Brain microvascular endothelial cell (primary cell): ENCODE measurements around the gene ZNF521.

ENCODE experiments used
- DNase-seq: peaks from one replicate; pipeline ENCODE4 v3.0.0-alpha.2; 2020
- H3K27ac ChIP-seq: fragments of 250-450 bp; sonication (Bioruptor Pico); 2 replicates; pipeline ENCODE4 v1.5.1; 2020; ENCODE audit warnings: mild to moderate bottlenecking, moderate library complexity
- H3K27me3 ChIP-seq: fragments of 250-450 bp; sonication (Bioruptor Pico); replicated peaks from 2 replicates; pipeline ENCODE4 v1.5.1; 2020; ENCODE audit warnings: mild to moderate bottlenecking
- H3K36me3 ChIP-seq: fragments of 250-450 bp; sonication (Bioruptor Pico); replicated peaks from 2 replicates; pipeline ENCODE4 v1.5.1; 2020; ENCODE audit warnings: mild to moderate bottlenecking
- H3K4me3 ChIP-seq: 2 replicates; pipeline ENCODE4 v1.5.1; 2011; ENCODE audit warnings: low read depth, mild to moderate bottlenecking, control low read depth, low read length, moderate library complexity
- CTCF ChIP-seq: IDR thresholded peaks from 2 replicates; pipeline ENCODE4 v1.5.1; 2011; ENCODE audit warnings: low read depth, mild to moderate bottlenecking, moderate library complexity, low read length, control low read depth, inconsistent platforms; ENCODE audit errors: missing control alignments
- in situ Hi-C: cut with HindIII; loops from 2 replicates; pipeline ENCODE4 v1.10.0; 2017; ENCODE audit warnings: low sequenced_read_pairs, low pct_ligation_motif_present

The ZNF521 gene

GRCh38 chr18:25181581-25181980 is 170.4 kb downstream of the ZNF521 start:
- Histone ChIP-seq H3K36me3 (no peaks in the 10 kb centered on the region), H3K27ac (no peak overlapping the region), H3K27me3 (no peaks in the 10 kb centered on the region), H3K4me3 (no peak overlapping the region)
- in situ Hi-C loops, result no loop called here
- no peak for TF ChIP-seq CTCF
- no peak for DNase-seq

- Histone ChIP-seq H3K4me3 (no peak overlapping the region), H3K27me3 (no peaks in the 10 kb centered on the region), H3K27ac (no peak overlapping the region), H3K36me3 (no peaks in the 10 kb centered on the region)
- in situ Hi-C loops, result no loop called here
- no peak for DNase-seq
- TF ChIP-seq CTCF, result no peak
Measured at GRCh38 chr18:25180973-25181548, 170.9 kb downstream of the ZNF521 start.

- Histone ChIP-seq H3K27me3 (no peaks in the 10 kb centered on the region), H3K4me3 (no peak overlapping the region), H3K36me3 (no peaks in the 10 kb centered on the region), H3K27ac (no peak overlapping the region)
- no peak for TF ChIP-seq CTCF
- in situ Hi-C loops, result no loop called here
- DNase-seq, result no peak
Measured at GRCh38 chr18:25177631-25178030, 174.3 kb downstream of the ZNF521 start.

- in situ Hi-C loops, result no loop called here
Measured at GRCh38 chr18:25176518-25177042, 175.4 kb downstream of the ZNF521 start.

GRCh38 chr18:25175558-25176517 is 176.1 kb downstream of the ZNF521 start:
- no peak for DNase-seq
- no peak for TF ChIP-seq CTCF
- in situ Hi-C loops, result no loop called here
- Histone ChIP-seq H3K27ac (no peak overlapping the region), H3K36me3 (no peaks in the 10 kb centered on the region), H3K27me3 (no peaks in the 10 kb centered on the region), H3K4me3 (no peak overlapping the region)

More at GRCh38 chr18:25176518-25177042, 175.4 kb downstream of the ZNF521 start:
- no peak for TF ChIP-seq CTCF
- Histone ChIP-seq H3K4me3 (no peak overlapping the region), H3K27me3 (no peaks in the 10 kb centered on the region), H3K36me3 (no peaks in the 10 kb centered on the region), H3K27ac (no peak overlapping the region)
- DNase-seq, result no peak
